GM21737 (cell line): ENCODE results near the gene POLE4.

ENCODE experiments used
- ATAC-seq: cut with Tn5 transposase; IDR thresholded peaks from one replicate; pipeline ENCODE4 v1.9.1; 2021; ENCODE audit warnings: mild to moderate bottlenecking, moderate library complexity; ENCODE audit not compliant: unreplicated experiment

POLE4 gene

GRCh38 chr2:74939919-74940812 is 18.3 kb upstream of the POLE4 start:
- ATAC-seq: no peak

DNA sequence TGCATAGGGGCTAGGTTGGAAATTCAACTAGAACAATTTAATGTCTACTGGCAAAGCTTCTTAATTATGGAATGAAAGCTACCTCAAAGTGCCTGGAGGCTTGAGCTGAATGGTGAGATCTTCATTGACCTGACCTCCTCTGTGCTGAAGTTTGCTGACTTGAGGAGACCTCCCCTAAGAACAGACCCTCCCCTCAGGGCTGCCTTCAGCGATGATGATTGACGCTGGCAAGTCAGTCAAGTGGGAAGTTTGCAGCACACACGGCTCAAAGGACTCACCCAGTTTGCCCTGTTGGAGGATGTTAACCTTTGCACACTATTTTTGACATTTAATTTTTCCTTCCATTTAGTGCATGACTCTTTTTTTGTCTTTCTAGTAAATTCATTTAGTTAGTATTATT is 17.2 kb upstream of the POLE4 start:
- no peak for ATAC-seq

DNA sequence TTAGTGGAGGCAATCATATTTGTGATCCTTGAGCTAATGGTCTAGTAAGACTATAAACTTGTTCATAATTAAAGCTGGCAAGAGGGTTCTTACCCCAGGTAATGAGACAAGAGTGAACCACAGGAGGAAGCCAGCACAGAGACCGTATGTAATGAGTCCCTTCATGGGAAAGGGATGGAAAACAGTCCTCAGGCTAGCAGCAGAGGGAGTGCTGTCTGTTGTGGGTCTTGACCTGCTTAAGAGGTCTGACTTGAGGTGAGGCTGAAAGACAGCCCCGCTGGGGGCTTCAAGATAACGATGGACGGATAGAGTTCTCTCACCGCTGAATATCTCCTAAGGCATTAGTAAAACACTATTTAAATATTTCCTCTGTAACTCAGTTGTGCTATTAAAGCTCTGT is 16.2 kb upstream of the POLE4 start:
- ATAC-seq: no peak

DNA sequence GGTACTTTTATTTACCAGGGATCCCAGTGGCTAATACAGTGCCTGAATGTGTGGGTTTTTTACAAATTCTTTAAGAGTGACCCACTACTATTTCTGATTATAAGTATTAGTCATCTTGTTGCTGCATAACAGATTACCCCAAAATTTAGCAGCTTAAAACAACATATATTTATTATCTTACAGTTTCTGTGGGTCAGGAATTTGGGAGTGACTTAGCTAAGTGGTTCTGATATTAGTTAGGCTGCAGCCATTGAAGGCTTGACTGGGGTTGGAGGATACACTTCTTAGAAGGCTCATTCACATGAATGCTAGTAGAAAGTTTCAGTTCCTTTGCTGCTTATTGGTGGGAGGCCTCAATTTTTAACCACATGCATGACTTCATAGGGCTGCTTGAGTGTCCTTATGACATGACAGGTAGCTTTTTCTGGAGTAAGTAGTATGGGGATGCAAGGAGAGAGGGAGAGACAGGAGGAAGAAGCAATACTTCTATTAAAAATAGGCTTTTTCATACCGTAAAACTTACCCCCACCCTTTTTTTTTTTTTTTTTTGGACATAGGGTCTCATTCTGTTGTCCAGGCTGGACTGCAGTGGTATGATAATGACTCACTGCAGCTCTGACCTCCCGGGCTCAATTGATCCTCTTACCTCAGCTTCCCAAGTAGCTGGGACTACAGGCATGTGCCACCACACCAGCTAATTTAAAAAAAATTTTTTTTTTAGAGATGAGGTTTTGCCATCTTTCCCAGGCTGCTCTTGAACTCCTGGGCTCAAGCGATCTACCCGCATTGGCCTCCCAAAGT is 13.3 kb upstream of the POLE4 start:
- ATAC-seq: peak; percentile 100

DNA sequence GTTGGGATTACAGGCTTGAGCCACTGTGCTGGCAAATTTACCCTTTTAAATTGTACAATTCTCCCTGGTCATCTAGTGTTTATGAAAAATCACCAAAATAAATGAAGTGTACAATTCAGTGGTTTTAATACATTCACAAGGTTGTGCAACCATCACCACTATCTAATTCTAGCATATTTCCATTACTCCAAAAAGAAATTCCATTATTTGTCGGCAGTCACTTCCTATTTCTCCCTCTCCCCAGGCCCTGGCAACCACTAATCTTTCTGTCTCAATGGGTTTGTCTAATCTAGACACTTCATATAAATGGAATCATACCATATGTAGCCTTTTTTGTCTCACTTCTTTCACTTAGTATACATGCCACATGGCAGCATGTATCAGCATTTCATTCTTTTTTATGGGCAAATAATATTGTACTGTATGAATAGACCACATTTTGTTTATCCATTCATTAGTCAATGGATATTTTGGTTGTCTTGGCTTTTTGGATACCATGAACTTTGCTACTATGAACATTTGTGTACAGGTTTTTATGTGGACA is 12.6 kb upstream of the POLE4 start:
- ATAC-seq: no peak

- ATAC-seq: no peak
These were observed 10.7 kb upstream of the POLE4 start for GRCh38 chr2:74947703-74948102.

DNA sequence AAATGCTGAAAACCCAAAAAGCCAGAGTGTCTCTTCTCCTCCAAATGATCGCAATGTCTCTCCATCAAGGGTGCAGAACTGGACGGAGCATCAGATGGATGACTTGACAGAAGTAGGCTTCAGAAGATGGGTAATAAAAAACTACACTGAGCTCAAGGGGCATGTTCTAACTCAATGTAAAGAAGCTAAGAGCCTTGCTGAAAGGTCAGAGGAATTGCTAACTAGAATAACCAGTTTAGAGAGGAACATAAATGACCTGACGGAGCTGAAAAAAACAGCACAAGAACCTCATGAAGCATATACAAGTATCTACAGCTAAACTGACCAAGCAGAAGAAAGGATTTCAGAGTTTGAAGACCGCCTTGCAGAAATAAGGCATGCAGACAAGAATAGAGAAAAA is 9.7 kb upstream of the POLE4 start:
- no peak for ATAC-seq

DNA sequence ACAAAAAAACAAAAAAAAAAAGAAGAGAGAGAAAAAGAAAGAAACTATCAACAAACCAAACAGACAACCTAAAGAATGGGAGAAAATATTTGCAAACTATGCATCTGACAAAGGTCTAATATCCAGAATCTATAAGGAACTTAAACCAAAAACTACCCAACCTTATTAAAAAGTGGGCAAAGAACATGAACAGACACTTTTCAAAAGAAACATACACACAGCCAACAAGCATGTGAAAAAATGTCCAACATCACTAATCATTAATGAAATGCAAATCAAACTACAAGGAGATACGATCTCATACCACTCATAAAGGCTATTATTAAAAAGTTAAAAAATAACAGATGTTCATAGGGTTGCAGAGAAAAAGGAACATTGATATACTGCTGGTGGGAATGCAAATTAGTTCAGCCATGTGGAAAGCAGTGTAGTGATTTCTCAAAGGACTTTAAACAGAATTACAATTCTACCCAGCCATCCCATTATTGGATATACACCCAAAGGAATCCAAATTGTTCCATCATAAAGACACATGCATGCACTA is 7.2 kb upstream of the POLE4 start:
- ATAC-seq: no peak

DNA sequence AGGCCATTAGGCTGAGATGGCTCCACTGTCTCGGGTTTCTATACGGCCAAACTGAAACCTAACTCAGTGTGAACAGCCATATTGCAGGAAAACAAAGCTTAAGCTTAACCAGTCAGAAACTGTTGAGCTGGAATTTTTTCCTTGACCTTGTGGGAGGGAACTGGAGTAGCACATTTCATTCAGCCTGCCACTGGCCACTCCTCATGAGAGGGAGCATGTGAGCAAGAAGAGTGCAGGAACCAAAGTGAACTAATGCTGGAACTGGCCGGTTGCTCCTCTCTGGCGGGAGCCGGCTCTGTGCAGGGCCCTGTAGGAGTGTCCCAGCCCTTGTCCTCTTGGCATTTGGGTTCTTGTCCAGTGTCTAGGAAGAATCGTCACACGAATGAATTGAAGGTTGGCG is 5.9 kb upstream of the POLE4 start:
- no peak for ATAC-seq

GRCh38 chr2:74953796-74954499 is 4.5 kb upstream of the POLE4 start:
- no peak for ATAC-seq

- ATAC-seq: no peak
These were observed 4.0 kb upstream of the POLE4 start for GRCh38 chr2:74954500-74954874.

DNA sequence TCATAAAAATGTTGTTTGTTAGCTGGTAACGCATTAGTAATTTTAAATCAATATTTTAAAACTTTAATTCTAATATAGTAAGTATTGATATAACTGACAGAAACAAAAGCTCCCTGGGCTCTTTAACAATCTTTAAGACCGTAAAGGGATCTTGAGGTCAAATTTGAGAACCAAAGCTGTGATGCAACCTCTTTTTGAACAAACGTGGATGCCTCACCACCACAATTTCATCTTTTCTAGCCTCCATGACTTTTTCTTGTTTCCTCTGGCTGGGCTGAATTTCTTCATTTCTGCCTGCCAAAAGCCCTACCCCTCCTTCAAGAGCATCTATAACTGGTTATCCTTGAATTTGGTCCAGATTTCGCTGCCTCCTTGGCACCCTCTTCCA is 563 bp upstream of the POLE4 start:
- ATAC-seq: no peak

- ATAC-seq: no peak
These were observed 786 bp downstream of the POLE4 start for GRCh38 chr2:74959106-74959751.

DNA sequence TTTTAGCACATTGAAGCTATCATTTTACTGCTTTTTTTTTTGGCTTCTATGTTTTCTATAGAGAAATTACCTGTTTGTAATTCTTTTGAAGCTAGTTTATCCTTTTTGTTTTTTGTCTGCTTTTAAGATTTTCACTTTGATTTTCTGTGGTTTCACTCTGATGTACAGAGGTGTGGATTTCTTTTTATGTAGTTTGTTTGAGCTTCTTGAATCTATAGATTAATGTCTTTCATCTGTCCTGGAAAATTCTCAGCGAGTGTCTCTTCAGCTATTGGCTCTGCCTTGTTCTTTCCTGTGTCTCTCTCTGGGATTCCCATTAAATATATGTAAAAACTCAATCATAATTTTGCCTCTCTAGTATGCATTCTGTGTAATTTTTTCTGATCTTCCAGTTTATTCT is 8.4 kb downstream of the POLE4 start:
- no peak for ATAC-seq

DNA sequence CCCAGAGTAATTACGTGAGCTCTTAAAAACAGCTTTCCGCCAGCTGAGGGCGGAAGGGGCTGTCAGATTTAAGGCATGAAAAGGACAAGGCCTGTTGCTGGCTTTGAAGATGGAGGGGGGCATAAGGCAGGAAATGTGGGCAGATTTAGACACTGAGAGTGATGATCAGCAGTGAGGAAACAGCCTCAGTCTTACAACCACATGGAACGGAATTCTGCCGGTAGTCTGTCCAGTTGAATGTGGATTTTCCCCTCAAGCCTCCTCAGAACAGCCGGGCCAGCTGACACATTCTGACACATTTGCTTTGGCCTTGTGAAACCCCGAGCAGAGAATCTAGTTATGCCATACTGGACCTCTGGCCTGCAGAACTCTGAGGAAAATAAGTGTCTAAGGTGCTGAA is 16.6 kb downstream of the POLE4 start:
- no peak for ATAC-seq

DNA sequence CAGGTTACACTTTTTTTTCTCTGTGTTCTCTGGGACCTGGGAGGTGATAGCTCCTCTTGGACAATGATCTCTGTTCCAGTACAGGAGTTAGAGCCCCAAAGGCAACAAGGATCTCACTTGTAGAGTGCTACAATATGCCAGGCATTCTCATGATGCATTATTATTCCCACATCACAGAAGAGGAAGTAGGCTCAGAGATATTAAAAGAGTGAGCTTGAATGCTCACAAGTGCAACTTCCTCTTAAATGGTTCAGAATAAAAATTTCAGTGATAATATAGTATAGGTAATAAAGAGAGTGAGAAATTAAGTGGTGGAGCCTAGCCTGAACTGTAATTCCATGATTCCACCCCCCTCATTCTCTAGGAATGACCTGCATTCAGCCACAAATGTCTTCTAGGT is 21.4 kb downstream of the POLE4 start:
- ATAC-seq: no peak

DNA sequence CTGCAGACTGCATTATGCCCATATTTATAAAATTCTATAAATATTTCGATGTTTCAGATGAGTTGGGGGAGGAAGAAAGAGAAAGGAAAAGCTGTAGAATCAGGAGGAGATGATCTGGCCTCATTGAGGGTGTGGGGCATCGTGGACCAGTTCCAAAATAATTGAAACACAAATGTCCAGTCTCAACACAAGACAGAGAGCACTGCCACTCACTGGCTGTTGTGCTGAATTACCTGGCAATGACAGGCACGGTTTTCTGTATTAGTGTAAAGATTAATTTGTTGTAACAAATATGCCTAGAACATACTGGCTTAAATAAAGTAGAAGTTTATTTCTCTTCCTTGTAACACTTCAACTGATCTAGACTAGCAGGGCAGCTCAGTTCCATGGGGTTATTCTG is 24.1 kb downstream of the POLE4 start:
- no peak for ATAC-seq

DNA sequence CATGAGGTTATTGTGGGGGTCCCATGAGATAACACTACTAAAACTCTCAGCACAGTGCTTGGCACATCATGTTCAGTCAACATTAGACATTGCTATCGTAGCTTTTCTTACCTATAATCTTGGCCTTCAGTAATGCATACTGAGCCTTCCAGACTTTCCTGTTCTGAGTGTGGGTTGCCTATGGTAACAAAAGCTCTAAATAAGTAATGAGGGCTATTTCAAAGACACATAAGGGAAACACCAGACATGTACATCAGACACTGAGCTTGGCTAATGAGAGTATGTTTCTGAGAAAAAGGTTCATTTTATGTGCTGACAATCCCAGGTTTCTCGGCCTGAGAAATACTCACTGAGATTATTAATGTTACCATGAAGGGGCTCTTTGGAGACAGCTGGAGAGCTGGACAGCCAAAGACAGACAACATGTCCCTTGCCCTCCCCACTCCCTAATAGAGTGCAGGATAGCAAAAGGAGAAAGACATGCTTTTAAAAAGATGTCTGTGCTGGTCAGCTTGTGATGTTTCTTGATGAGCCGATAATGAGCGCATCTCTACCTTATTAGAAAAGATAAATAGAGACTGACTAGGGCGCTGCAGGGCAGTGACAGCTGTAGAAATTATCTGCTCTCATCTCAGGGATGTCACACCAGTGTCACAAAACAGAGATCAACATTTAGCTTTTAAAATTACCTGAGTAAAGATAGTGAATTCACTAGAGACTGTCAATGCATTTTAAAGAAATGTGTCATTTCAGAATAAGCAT is 25.4 kb downstream of the POLE4 start:
- ATAC-seq: no peak

GRCh38 chr2:74984947-74985637 is 26.6 kb downstream of the POLE4 start:
- no peak for ATAC-seq
